ENCODE data around the gene NUTF2. TPM values are rescaled to one million over a fixed set of nuclear protein-coding genes. Genes with fewer than 3 reads are reported as not detected.

Gene NUTF2
- total and polyA plus RNA-seq, 2 of the 8 experiments (the other 6 are each of a cell fraction or from before 2014, with no cell fraction given): 219 to 377 TPM

DNA sequence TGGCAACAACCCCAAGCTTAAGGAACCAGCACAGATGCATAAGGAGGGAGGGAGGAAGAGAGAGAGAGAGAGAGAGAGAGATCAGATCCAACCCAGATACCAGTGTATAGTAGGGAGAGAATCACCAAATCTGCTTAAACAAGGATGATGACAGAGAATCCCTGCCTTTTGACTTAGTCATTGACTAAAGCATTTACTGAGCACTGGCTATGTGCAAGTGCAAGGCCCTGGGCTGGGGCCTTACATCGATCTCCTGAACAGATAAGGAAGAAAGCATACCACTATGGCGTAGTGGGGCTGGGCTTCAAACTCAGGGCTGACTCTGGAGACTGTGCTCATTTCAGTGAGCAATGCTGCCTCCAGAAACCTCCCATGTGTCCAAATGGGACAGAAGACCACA, 24.2 kb upstream of the NUTF2 start:
- H3K4me3 ChIP-seq (ENCODE audit: extremely low read depth in 1 of 4, insufficient read depth in 2 of 4, low read depth in 3 of 4, low read length in 4 of 4): no peak overlapping the region
- H2BK12ac ChIP-seq (ENCODE audit: low read depth, low read length): no peak overlapping the region
- H3K9ac ChIP-seq (replicated peaks in 1 of 4; ENCODE audit: extremely low read depth in 1 of 4, low read depth in 3 of 4, low read length in 3 of 4): no peak overlapping the region
- H3K4me1 ChIP-seq (replicated peaks in 1 of 4; ENCODE audit: control insufficient read depth in 3 of 4, insufficient read depth in 4 of 4, low read length in 3 of 4): peaks cover 0 to 2% (median 0%) of the 10 kb centered on the region in 4 experiments; a peak in 3 of 7 replicates
- TF ChIP-seq TEAD4 (IDR thresholded peaks at IDR 0.05; ENCODE audit: low read depth, low read length) (no peak), MAFK (IDR thresholded peaks at IDR 0.05; ENCODE audit: low read depth, low read length) (no peak), SIN3A (conservative IDR thresholded peaks at IDR 0.05 in 1 of 2, IDR thresholded peaks at IDR 0.05 in 1 of 2; ENCODE audit: low read depth in 1 of 2, low read length in 2 of 2) (no peak), SIRT6 (IDR thresholded peaks at IDR 0.05; ENCODE audit: low read length) (no peak), YY1 (IDR thresholded peaks at IDR 0.05; ENCODE audit: low read depth, low read length) (no peak), POU5F1 (IDR thresholded peaks at IDR 0.05; ENCODE audit: low read depth, low read length) (no peak), JUN (IDR thresholded peaks at IDR 0.05; ENCODE audit: low read depth, low read length) (no peak), HDAC6 (IDR thresholded peaks at IDR 0.05; ENCODE audit: low read depth, low read length) (no peak)
- TF ChIP-seq, protein P1, sequence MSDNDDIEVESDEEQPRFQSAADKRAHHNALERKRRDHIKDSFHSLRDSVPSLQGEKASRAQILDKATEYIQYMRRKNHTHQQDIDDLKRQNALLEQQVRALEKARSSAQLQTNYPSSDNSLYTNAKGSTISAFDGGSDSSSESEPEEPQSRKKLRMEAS (IDR thresholded peaks at IDR 0.05): no peak
- TF ChIP-seq, protein P2, sequence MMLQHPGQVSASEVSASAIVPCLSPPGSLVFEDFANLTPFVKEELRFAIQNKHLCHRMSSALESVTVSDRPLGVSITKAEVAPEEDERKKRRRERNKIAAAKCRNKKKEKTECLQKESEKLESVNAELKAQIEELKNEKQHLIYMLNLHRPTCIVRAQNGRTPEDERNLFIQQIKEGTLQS (IDR thresholded peaks at IDR 0.05; ENCODE audit: insufficient read depth, low read depth, low read length): no peak
- H2AFZ ChIP-seq (ENCODE audit: low read length): no peak overlapping the region
- H3K18ac ChIP-seq (ENCODE audit: extremely low read depth, low read length): no peak overlapping the region
- H3K56ac ChIP-seq (replicated peaks; ENCODE audit: insufficient read length, low read depth, low read length): no peak overlapping the region
- no peak overlapping the region for H2BK20ac ChIP-seq (ENCODE audit: low read length)
- no peak overlapping the region for H4K8ac ChIP-seq (ENCODE audit: extremely low read depth, insufficient read depth, low read length)
- no peak overlapping the region; the same call in 1 of the 2 replicates for H2BK15ac ChIP-seq (ENCODE audit: low read length)
- H2AK5ac ChIP-seq (ENCODE audit: low read depth, low read length): no peak overlapping the region
- H3K79me1 ChIP-seq (ENCODE audit: low read depth, low read length): no peaks in the 10 kb centered on the region; the same call in 1 of the 2 replicates
- peaks cover 0 to 2% of the 10 kb centered on the region in 2 experiments for H4K20me1 ChIP-seq (replicated peaks in 1 of 2; ENCODE audit: control insufficient read depth in 1 of 2, insufficient read depth in 2 of 2, low read length in 2 of 2)
- no peaks in the 10 kb centered on the region for H3K23me2 ChIP-seq (ENCODE audit: low read depth, low read length)
- H2BK5ac ChIP-seq (ENCODE audit: low read depth, low read length): no peak overlapping the region
- H2BK120ac ChIP-seq (replicated peaks; ENCODE audit: low read depth, low read length): no peak overlapping the region
- no peak for FAIRE-seq
- no peak overlapping the region for H3K27ac ChIP-seq (ENCODE audit: low read depth, low read length)
- no peak overlapping the region for H3K23ac ChIP-seq (ENCODE audit: insufficient read length)
- CTCF ChIA-PET (ENCODE audit: partially characterized antibody): interaction anchor here (0.7 to 2.5 kb wide), 4 partner anchors 9 to 131 kb away, joined by 3 to 6 read pairs (median 4); no protein-coding TSS in a partner anchor
- WGBS, 2 experiments (ENCODE audit: extremely low coverage in 1 of 2, insufficient coverage in 1 of 2, insufficient read length in 1 of 2, insufficient replicate concordance in 2 of 2, low coverage in 1 of 2, low lambda C conversion rate in 2 of 2, missing lambda C conversion rate in 1 of 2): 80% methylated on average over 2 of the region's 2 CpGs; no CpG with 5 or more reads in 1 of the 2 experiments
- no peak overlapping the region for H3K14ac ChIP-seq (ENCODE audit: insufficient read length)
- H3K79me2 ChIP-seq (ENCODE audit: control insufficient read depth in 1 of 2, insufficient read depth in 2 of 2, low read length in 2 of 2): no peaks in the 10 kb centered on the region
- no peaks in the 10 kb centered on the region for H3K9me3 ChIP-seq (ENCODE audit: insufficient read depth in 2 of 2, low read depth in 1 of 2, low read length in 1 of 2)
- POLR2A ChIA-PET (ENCODE audit: partially characterized antibody): interaction anchor here (2.5 kb wide), 1 partner anchor 10 kb away, joined by 15 read pairs; no protein-coding TSS in a partner anchor
- H3K36me3 ChIP-seq (ENCODE audit: control insufficient read depth in 2 of 4, insufficient read depth in 4 of 4, low read length in 3 of 4): peaks cover 3 to 5% (median 4%) of the 10 kb centered on the region in 4 experiments; a peak in 4 of 8 replicates
- H4K5ac ChIP-seq (ENCODE audit: insufficient read length, low read depth, low read length): no peak overlapping the region
- DNase-seq (ENCODE audit: low read depth in 1 of 2, low spot score in 2 of 2): no peak
- H3K4ac ChIP-seq (replicated peaks; ENCODE audit: insufficient read length, low read depth, low read length): no peak overlapping the region
- no peak overlapping the region for H4K91ac ChIP-seq (replicated peaks; ENCODE audit: insufficient read length, low read length)
- H3K4me2 ChIP-seq (ENCODE audit: insufficient read depth in 1 of 2, low read depth in 2 of 2, low read length in 2 of 2): no peak overlapping the region
- H3K27me3 ChIP-seq (replicated peaks in 1 of 4; ENCODE audit: control insufficient read depth in 3 of 4, extremely low read depth in 1 of 4, insufficient read depth in 3 of 4, low read length in 3 of 4): no peaks in the 10 kb centered on the region; a peak in 1 of 7 replicates
